Karpas-422 (cell line): ENCODE measurements around the gene TNS4. TPM values are rescaled to one million over a fixed set of nuclear protein-coding genes. Genes with fewer than 3 reads are reported as not detected.
A peak's percentile ranks its signal among the peaks of the same experiment; 100 is the strongest.

Experiments
- DNase-seq: peaks from one replicate; pipeline ENCODE4 v3.0.0-alpha.2; 2015
- H2AFZ ChIP-seq: fragments of 200-600 bp; sonication (generic); 2 replicates; pipeline ENCODE4 v1.6.1; 2014; ENCODE audit warnings: antibody characterized with exemption, low read length, mixed read lengths
- H3K27ac ChIP-seq: fragments of 200-600 bp; sonication (generic); 2 replicates; pipeline ENCODE4 v1.5.1; 2014; ENCODE audit warnings: mild to moderate bottlenecking, low read length, moderate library complexity
- H3K27me3 ChIP-seq: fragments of 200-600 bp; sonication (generic); 2 replicates; pipeline ENCODE4 v1.6.1; 2014; ENCODE audit warnings: low read length, mixed read lengths
- H3K36me3 ChIP-seq: fragments of 200-600 bp; sonication (generic); 2 replicates; pipeline ENCODE4 v1.6.1; 2014; ENCODE audit warnings: low read length, mixed read lengths; ENCODE audit not compliant: insufficient read depth
- H3K4me1 ChIP-seq: fragments of 200-600 bp; sonication (generic); 2 replicates; pipeline ENCODE4 v1.6.1; 2014; ENCODE audit warnings: mild to moderate bottlenecking, low read length, mixed read lengths
- H3K4me2 ChIP-seq: fragments of 200-600 bp; sonication (generic); 2 replicates; pipeline ENCODE4 v1.6.1; 2014; ENCODE audit warnings: low read length, low read depth, mild to moderate bottlenecking; ENCODE audit not compliant: poor library complexity, severe bottlenecking
- H3K4me3 ChIP-seq: fragments of 200-600 bp; sonication (generic); 2 replicates; pipeline ENCODE4 v1.5.1; 2014; ENCODE audit warnings: mild to moderate bottlenecking, antibody characterized with exemption, low read length, mixed read lengths
- H3K79me2 ChIP-seq: fragments of 200-600 bp; sonication (generic); 2 replicates; pipeline ENCODE4 v1.6.1; 2014; ENCODE audit warnings: mild to moderate bottlenecking, low read length, mixed read lengths
- H3K9ac ChIP-seq: fragments of 200-600 bp; sonication (generic); 2 replicates; pipeline ENCODE4 v1.6.0; 2014; ENCODE audit warnings: low read length
- H3K9me2 ChIP-seq: fragments of 200-600 bp; sonication (generic), shearing (Covaris generic); replicated peaks from 2 replicates; pipeline ENCODE4 v1.6.0; 2014; ENCODE audit warnings: mild to moderate bottlenecking, low read length, moderate library complexity; ENCODE audit not compliant: insufficient read depth
- H3K9me3 ChIP-seq: fragments of 300-700, 200-600 bp; sonication (generic); 2 replicates; pipeline ENCODE4 v1.6.1; 2014; ENCODE audit warnings: low read length, mixed read lengths
- H4K20me1 ChIP-seq: fragments of 200-600 bp; sonication (generic); 2 replicates; pipeline ENCODE4 v1.6.1; 2014; ENCODE audit warnings: mild to moderate bottlenecking, antibody characterized with exemption, low read length, low read depth; ENCODE audit not compliant: insufficient read depth
- total RNA-seq: library from RNA; depleted of rRNA; stranded (reverse); fragments of >200 nt; shearing (Covaris generic); gene quantifications from 2 replicates; pipeline ENCODE4 v1.2.3, GENCODE V29; 2014; ENCODE audit warnings: low replicate concordance

TNS4 gene
- total RNA-seq, 1 experiment from 2014 or later: not detected

DNA sequence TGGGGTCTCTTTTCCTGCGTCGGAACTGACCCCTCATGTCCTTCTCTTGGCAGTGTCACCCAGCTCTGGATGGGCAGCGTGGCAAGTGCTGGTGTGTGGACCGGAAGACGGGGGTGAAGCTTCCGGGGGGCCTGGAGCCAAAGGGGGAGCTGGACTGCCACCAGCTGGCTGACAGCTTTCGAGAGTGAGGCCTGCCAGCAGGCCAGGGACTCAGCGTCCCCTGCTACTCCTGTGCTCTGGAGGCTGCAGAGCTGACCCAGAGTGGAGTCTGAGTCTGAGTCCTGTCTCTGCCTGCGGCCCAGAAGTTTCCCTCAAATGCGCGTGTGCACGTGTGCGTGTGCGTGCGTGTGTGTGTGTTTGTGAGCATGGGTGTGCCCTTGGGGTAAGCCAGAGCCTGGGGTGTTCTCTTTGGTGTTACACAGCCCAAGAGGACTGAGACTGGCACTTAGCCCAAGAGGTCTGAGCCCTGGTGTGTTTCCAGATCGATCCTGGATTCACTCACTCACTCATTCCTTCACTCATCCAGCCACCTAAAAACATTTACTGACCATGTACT, 44.9 kb downstream of the TNS4 start:
- H4K20me1 ChIP-seq: 0 out of 2 replicates have a peak, but pooled peaks cover 3% of the 10 kb centered on the region
- no peak overlapping the region for H3K27ac ChIP-seq
- no peak overlapping the region for H2AFZ ChIP-seq
- no peaks in the 10 kb centered on the region for H3K9me3 ChIP-seq
- H3K4me2 ChIP-seq: no peak overlapping the region
- H3K4me3 ChIP-seq: no peak overlapping the region
- H3K79me2 ChIP-seq: no peaks in the 10 kb centered on the region
- no peaks in the 10 kb centered on the region for H3K36me3 ChIP-seq
- no peaks in the 10 kb centered on the region for H3K9me2 ChIP-seq
- H3K4me1 ChIP-seq: peaks cover 4% of the 10 kb centered on the region
- H3K9ac ChIP-seq: no peak overlapping the region
- no peaks in the 10 kb centered on the region for H3K27me3 ChIP-seq
- DNase-seq: no peak

DNA sequence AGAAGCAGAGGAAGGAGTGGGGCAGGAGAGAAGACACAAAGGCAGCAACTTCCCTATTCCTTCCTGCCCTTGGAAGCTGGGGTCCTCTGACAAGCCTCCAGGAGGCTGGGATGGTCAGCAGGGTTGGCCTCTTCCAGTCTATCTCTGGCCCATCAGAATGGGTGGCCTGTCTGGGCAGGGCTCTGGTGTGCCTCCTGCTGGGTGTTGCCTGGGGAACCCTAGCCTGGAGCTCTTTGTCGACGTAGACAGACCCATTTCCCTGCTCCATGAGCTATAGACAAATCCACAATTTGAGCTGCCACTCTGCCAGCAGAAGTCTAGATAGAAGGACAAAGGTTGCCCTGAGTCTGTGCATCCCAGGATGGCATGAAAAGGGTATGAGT, 46.8 kb downstream of the TNS4 start:
- no peak overlapping the region for H3K4me3 ChIP-seq
- no peak for DNase-seq
- no peak overlapping the region for H3K9ac ChIP-seq
- no peaks in the 10 kb centered on the region for H3K27me3 ChIP-seq
- H3K9me3 ChIP-seq: no peaks in the 10 kb centered on the region
- H3K79me2 ChIP-seq: no peaks in the 10 kb centered on the region
- H3K27ac ChIP-seq: no peak overlapping the region
- no peaks in the 10 kb centered on the region for H3K9me2 ChIP-seq
- H3K4me1 ChIP-seq: no peaks in the 10 kb centered on the region
- no peaks in the 10 kb centered on the region for H3K36me3 ChIP-seq
- 0 out of 2 replicates have a peak, but pooled peaks cover 3% of the 10 kb centered on the region for H4K20me1 ChIP-seq
- no peak overlapping the region for H2AFZ ChIP-seq
- H3K4me2 ChIP-seq: no peak overlapping the region

DNA sequence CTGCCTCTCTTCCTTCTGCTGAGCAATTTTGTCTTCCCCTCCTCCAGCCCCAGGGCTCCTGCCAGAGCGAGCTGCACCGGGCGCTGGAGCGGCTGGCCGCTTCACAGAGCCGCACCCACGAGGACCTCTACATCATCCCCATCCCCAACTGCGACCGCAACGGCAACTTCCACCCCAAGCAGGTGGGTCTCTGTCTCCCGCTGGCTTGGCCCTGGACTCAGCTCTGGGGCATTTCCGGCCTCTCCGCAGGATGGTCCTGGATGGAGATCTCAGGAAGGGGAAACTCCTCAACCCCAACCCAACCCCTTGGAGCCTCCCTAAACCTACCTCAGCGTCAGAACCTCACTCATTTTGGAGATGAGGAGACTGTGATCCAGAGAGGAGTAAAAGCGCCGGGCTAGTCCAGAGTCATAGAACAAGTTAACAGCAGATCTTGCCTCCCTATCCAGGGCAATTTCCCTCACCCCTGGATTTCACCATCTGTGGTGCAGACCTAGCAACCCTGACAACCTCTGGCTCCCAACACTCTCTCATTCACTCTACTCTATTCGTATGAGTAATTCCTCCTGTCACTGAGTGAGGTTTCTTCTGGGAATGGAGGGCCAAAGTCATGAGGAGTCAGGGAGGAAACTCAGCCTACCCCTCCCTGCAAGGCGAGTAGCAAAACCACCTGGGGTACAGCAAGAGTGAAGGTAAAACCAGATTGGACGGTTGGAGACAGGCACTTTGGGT, 47.4 kb downstream of the TNS4 start:
- no peak overlapping the region for H3K9ac ChIP-seq
- no peaks in the 10 kb centered on the region for H3K9me3 ChIP-seq
- no peak overlapping the region for H3K4me2 ChIP-seq

DNA sequence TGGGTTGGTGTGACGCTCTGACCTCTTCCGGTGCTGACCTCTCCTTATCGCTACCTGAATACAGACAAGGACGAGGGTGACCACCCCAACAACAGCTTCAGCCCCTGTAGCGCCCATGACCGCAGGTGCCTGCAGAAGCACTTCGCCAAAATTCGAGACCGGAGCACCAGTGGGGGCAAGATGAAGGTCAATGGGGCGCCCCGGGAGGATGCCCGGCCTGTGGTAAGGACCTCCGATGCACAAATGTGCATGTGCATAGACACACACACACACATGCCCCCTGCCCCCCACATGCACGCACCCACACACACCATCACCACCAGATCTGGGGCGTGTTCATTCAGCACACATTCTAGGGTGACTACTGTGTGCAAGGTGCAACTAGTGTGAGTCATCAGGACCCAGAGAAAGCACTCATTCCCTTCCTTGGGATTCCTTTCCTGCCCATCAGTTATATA, 48.5 kb downstream of the TNS4 start:
- Histone ChIP-seq H3K36me3 (no peaks in the 10 kb centered on the region), H3K4me3 (no peak overlapping the region), H3K27ac (no peak overlapping the region), H3K27me3 (no peaks in the 10 kb centered on the region), H3K79me2 (no peaks in the 10 kb centered on the region), H3K4me1 (no peaks in the 10 kb centered on the region), H3K4me2 (no peak overlapping the region), H3K9me2 (no peaks in the 10 kb centered on the region), H2AFZ (no peak overlapping the region), H3K9ac (no peak overlapping the region), H4K20me1 (0 out of 2 replicates have a peak, but pooled peaks cover 3% of the 10 kb centered on the region), H3K9me3 (no peaks in the 10 kb centered on the region)
- DNase-seq: no peak

More for the DNA sequence above, 47.4 kb downstream of the TNS4 start:
- Histone ChIP-seq H3K4me3 (no peak overlapping the region), H3K79me2 (no peaks in the 10 kb centered on the region), H3K27ac (no peak overlapping the region), H3K4me1 (no peaks in the 10 kb centered on the region), H3K27me3 (no peaks in the 10 kb centered on the region), H3K36me3 (no peaks in the 10 kb centered on the region), H3K9me2 (no peaks in the 10 kb centered on the region), H2AFZ (no peak overlapping the region), H4K20me1 (0 out of 2 replicates have a peak, but pooled peaks cover 3% of the 10 kb centered on the region)
- no peak for DNase-seq

DNA sequence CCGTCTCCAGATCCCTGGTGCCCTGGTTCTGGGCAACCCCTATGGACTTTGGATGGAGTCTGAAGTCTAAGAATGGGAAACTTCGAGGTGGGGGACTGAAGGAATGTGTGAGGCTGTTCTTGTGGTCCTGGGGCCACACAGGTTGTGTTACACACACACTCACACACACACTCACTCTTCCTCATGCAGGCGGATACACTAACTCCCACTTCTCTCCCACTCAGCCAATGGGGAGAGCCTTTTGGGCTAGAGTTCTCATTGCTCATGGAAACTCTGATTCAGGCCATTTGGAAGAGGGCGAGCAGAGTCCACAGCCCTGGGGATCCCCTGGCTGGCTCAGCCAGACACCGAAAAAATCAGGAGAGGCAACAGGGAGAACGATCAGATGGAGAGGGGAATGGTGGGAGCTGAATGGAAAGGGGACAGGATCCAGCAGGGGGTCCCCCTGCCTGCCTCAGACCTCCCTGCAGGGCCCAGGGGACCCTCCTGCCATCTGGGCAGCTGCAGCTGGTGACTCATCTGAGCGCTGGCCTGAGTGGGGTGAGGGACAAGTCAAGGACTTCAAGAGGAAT, 49.1 kb downstream of the TNS4 start:
- Histone ChIP-seq H4K20me1 (0 out of 2 replicates have a peak, but pooled peaks cover 3% of the 10 kb centered on the region), H3K9ac (no peak overlapping the region), H3K27ac (no peak overlapping the region), H3K4me3 (no peak overlapping the region), H3K27me3 (no peaks in the 10 kb centered on the region), H3K4me1 (no peaks in the 10 kb centered on the region), H3K9me2 (no peaks in the 10 kb centered on the region), H2AFZ (no peak overlapping the region), H3K36me3 (no peaks in the 10 kb centered on the region), H3K9me3 (no peaks in the 10 kb centered on the region), H3K4me2 (no peak overlapping the region), H3K79me2 (no peaks in the 10 kb centered on the region)
- DNase-seq: no peak

DNA sequence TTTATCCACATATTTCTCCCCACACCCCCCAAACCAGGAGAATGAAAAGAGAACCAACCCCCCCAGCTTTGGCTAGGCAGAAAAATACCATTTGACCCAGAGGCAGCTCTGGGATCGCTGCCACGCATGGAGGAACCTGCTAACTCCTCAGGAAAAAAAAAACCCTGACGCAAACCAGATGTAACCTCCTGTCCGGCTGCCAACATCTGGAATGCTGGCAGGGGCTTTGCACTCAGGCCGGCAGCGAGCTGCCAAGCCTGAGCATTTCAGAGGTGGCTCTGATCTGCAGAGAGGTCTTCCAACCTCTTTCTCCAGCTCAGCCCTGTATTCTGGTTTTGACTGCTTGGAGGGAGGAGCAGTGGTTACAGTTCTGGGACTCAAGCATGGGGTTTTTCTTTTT, 50.0 kb downstream of the TNS4 start:
- Histone ChIP-seq H3K79me2 (no peaks in the 10 kb centered on the region), H3K4me3 (no peak overlapping the region), H3K36me3 (no peaks in the 10 kb centered on the region), H3K27me3 (no peaks in the 10 kb centered on the region), H2AFZ (no peak overlapping the region), H3K9me3 (no peaks in the 10 kb centered on the region), H3K27ac (no peak overlapping the region), H4K20me1 (no peaks in the 10 kb centered on the region; the same call in 1 of the 2 replicates), H3K9me2 (no peaks in the 10 kb centered on the region), H3K4me1 (no peaks in the 10 kb centered on the region), H3K4me2 (no peak overlapping the region), H3K9ac (no peak overlapping the region)
- DNase-seq: no peak

DNA sequence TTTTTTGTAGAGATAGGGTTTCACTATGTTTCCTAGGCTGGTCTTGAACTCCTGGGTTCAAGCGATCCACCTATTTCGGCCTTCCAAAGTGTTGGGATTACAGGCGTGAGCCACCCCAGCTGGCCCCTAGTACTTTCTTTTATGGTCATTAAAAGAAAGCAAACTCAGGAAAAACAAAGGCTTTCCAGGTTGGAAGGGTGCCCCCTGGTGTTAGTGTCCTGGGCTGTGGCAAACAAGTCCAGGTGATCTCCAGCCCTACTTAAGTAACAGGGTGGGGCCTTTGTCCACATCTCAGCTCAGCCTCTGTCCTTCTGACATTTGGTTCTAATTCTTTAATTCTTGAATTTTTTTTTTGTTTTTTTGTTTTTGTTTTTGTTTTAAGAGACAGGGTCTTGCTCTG, 51.2 kb downstream of the TNS4 start:
- Histone ChIP-seq H3K9me3 (no peaks in the 10 kb centered on the region), H3K36me3 (no peaks in the 10 kb centered on the region), H3K4me3 (no peak overlapping the region), H3K9ac (no peak overlapping the region), H4K20me1 (no peaks in the 10 kb centered on the region; the same call in 1 of the 2 replicates), H3K4me1 (no peaks in the 10 kb centered on the region), H3K27ac (no peak overlapping the region), H2AFZ (no peak overlapping the region), H3K9me2 (no peaks in the 10 kb centered on the region), H3K79me2 (no peaks in the 10 kb centered on the region), H3K4me2 (no peak overlapping the region), H3K27me3 (no peaks in the 10 kb centered on the region)
- DNase-seq: peak; percentile 67

DNA sequence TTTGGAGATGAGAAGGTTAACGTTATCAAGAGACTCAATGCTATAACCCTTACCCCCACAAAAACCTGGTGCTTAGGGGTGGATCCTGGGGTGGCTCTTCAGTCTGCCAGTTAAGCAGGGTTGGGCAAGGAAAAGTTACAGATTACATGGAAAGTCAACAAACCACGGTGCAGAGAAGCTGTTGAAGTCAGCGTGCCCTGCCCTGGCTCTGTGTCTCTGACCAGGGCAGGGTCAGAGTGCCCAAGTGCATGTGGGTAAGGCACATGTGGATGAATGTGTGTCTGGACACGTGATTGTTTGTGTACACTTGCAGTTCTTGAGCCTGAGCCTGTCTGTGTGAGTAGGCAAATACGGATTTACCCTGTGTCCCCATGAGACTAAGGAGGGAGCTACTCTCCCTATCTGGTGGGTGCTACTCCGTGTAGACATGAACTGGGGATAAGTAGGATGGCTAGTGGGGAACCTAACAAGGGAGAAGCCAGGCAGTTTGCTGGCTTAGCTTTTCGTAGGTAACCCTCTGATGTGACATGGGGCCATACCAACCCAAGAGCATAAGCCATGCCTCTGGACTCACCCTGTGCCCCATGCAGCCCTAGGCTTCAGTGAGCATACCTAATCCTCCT, 52.7 kb downstream of the TNS4 start:
- Histone ChIP-seq H3K9me3 (no peaks in the 10 kb centered on the region), H3K79me2 (no peaks in the 10 kb centered on the region), H3K9me2 (no peaks in the 10 kb centered on the region), H3K4me1 (no peaks in the 10 kb centered on the region), H3K4me2 (no peak overlapping the region), H2AFZ (no peak overlapping the region), H3K27me3 (no peaks in the 10 kb centered on the region), H3K4me3 (no peak overlapping the region), H3K9ac (no peak overlapping the region; the same call in 1 of the 2 replicates), H3K27ac (no peak overlapping the region), H3K36me3 (no peaks in the 10 kb centered on the region), H4K20me1 (no peaks in the 10 kb centered on the region; the same call in 1 of the 2 replicates)
- no peak for DNase-seq
